BJ (cell line): ENCODE results near the gene GLYATL3. TPM values are rescaled to one million over a fixed set of nuclear protein-coding genes. Genes with fewer than 3 reads are reported as not detected.

Experiments
- CTCF ChIA-PET: fragments of 350-600 bp; formaldehyde crosslinking; extraction: SDS; loops from one replicate; lab custom pipeline; 2021; ENCODE audit warnings: antibody characterized with exemption, inconsistent platforms; lab: Yijun Ruan, JAX
- POLR2A ChIA-PET: fragments of 300-600 bp; sonication (Branson Sonifier 250); formaldehyde crosslinking; extraction: SDS; loops from one replicate; lab custom pipeline; 2021; ENCODE audit warnings: antibody characterized with exemption; lab: Charles Lee
- DNase-seq: peaks from one replicate; pipeline ENCODE4 v3.0.0-alpha.2; 2011; ENCODE audit warnings: low read depth
- H3K27me3 ChIP-seq: 2 replicates; pipeline ENCODE4 v1.6.0; 2011; ENCODE audit warnings: low read length; ENCODE audit not compliant: control insufficient read depth, insufficient read depth
- H3K36me3 ChIP-seq: 2 replicates; pipeline ENCODE4 v1.5.1; 2011; ENCODE audit warnings: low read length; ENCODE audit not compliant: control insufficient read depth, insufficient read depth
- H3K4me3 ChIP-seq: 2 replicates; pipeline ENCODE4 v1.5.1; 2011; ENCODE audit warnings: low read depth, mild to moderate bottlenecking, control low read depth, low read length
- polyA plus RNA-seq: library from polyadenylated mRNA; depleted of rRNA; stranded (reverse); fragments of >200 nt; gene quantifications from 2 replicates; pipeline ENCODE4 v1.2.3, GENCODE V29; 2011; rRNA removed
- TF ChIP-seq, protein P1 (sequence below): IDR thresholded peaks from 2 replicates; pipeline ENCODE4 v1.5.1; 2011; ENCODE audit warnings: low read depth, mild to moderate bottlenecking, control low read depth, inconsistent platforms, low read length, moderate library complexity; ENCODE audit not compliant: insufficient read depth

GLYATL3 gene
- polyA plus RNA-seq, 1 experiment, result not detected

DNA sequence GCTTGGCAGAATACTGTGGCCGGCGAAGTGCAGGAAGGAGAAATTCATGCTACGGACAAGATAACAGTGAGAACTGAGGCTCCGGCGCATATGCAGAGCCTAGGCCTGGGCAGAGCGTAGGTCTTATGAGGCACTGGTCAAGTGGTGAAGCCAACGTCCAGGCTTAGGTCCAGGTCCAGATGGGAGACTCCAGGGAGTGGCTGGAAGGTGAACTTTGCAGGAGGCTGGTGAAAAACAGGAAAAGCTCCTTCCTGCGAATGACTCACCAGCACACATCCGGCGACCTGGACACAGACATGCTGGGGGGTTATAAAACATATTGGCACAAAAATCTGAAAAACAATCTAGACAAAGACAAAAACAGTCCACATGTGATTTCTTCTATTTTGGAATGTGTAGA lies 66.1 kb downstream of the GLYATL3 start:
- ChIA-PET POLR2A (no interaction called here), CTCF (no interaction called here)
- no peaks in the 10 kb centered on the region for H3K36me3 ChIP-seq
- TF ChIP-seq, protein P1, sequence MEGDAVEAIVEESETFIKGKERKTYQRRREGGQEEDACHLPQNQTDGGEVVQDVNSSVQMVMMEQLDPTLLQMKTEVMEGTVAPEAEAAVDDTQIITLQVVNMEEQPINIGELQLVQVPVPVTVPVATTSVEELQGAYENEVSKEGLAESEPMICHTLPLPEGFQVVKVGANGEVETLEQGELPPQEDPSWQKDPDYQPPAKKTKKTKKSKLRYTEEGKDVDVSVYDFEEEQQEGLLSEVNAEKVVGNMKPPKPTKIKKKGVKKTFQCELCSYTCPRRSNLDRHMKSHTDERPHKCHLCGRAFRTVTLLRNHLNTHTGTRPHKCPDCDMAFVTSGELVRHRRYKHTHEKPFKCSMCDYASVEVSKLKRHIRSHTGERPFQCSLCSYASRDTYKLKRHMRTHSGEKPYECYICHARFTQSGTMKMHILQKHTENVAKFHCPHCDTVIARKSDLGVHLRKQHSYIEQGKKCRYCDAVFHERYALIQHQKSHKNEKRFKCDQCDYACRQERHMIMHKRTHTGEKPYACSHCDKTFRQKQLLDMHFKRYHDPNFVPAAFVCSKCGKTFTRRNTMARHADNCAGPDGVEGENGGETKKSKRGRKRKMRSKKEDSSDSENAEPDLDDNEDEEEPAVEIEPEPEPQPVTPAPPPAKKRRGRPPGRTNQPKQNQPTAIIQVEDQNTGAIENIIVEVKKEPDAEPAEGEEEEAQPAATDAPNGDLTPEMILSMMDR, result no peak
- H3K4me3 ChIP-seq, result no peak overlapping the region
- no peaks in the 10 kb centered on the region for H3K27me3 ChIP-seq
- no peak for DNase-seq

DNA sequence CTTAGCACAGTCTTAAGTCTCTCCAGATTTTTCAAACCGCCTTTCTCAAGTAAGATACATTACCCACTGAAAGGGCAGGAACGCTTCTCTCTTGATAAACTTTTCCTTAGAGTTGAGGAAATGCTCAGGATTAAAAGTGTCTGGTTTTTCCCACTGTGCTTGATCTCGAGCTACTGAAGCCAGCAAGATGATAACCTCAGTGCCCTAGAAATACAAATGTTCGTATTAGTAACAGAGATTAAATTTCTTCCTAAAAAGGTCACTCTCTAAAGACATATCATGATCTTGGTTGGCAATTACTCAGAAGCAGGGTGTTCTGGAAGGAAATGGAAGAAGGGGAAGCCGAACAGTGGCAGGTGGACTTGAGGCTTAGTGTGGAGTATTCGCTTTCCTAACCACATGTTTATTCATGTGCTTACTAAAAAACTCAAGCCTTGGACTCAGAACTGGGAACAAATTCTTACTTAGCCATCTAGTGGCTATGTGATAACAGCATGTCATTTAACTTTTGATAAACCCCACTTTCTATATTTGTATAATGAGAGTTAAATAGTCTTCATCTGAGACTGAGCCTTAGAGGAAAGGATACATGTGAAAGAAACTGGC lies 70.9 kb downstream of the GLYATL3 start:
- H3K4me3 ChIP-seq, result no peak overlapping the region
- no peaks in the 10 kb centered on the region for H3K27me3 ChIP-seq
- TF ChIP-seq, protein P1, result peak; percentile 24; the same call in 1 of the 2 replicates
- ChIA-PET POLR2A (no interaction called here), CTCF (interaction anchor here (3.0 kb wide), 1 partner anchor 39 kb away, joined by 11 read pairs; no protein-coding TSS in a partner anchor)
- no peak for DNase-seq
- no peaks in the 10 kb centered on the region for H3K36me3 ChIP-seq

DNA sequence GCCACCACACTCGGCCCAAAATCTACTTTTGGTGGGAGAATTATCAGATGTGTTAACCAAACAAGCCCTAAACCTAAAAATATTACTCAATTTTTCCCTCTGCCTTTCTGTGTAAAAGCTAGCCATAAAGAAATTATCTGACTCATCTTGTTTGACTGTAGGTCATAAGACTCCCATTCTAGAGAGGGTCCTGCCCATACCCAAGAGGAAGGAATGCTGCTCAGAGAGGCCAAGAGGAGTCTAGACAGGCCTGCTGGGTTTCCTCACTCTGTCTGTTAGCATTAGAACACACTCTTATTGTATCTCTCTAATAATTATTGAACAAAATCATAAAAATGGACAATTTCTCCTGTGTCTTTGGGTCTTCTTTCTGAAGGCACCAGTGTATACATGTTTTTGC lies 76.9 kb downstream of the GLYATL3 start:
- Histone ChIP-seq H3K36me3 (no peaks in the 10 kb centered on the region), H3K4me3 (no peak overlapping the region), H3K27me3 (no peaks in the 10 kb centered on the region)
- no peak for DNase-seq
- TF ChIP-seq, protein P1, result no peak
- ChIA-PET CTCF (no interaction called here), POLR2A (no interaction called here)

Other genes with a start within 250 kb of the GLYATL3 start
- 10.2 and 18.7 TPM in 2 replicates for gene MMUT, start 36.7 kb upstream of the GLYATL3 start, polyA plus RNA-seq
- gene CENPQ, start 36.6 kb upstream of the GLYATL3 start, polyA plus RNA-seq, result 2.1 and 4.7 TPM in 2 replicates
- gene C6orf141, start 50.7 kb downstream of the GLYATL3 start, polyA plus RNA-seq, result 0.22 and 0.32 TPM in 2 replicates
- gene RHAG, start 136.9 kb downstream of the GLYATL3 start, polyA plus RNA-seq, result not detected in 2 replicates
- gene CRISP2, start 213.6 kb downstream of the GLYATL3 start, polyA plus RNA-seq, result not detected in 2 replicates
- gene CRISP3, start 244.5 kb downstream of the GLYATL3 start, polyA plus RNA-seq, result not detected in 2 replicates